ENCODE measurements around the gene CRYL1.

GRCh38 chr13:20422362-20422761 is 103.3 kb downstream of the CRYL1 start:
- TF ChIP-seq CTCF (IDR thresholded peaks at IDR 0.05) (no peak), REST (IDR thresholded peaks at IDR 0.05; ENCODE audit: insufficient read depth in 1 of 2, low read depth in 2 of 2, low read length in 1 of 2) (no peak), POLR2AphosphoS5 (IDR thresholded peaks at IDR 0.05; ENCODE audit: low read depth, low read length) (no peak)

Data from Panc1 (cell line).